DMS79 treated with DMSO at 0.1 percent for 48 hours (cell line): ENCODE data around the gene STXBP6.

Experiments
- DNase-seq: peaks from one replicate; lab custom pipeline; 2025; lab: John Stamatoyannopoulos, UW

The STXBP6 gene

DNA sequence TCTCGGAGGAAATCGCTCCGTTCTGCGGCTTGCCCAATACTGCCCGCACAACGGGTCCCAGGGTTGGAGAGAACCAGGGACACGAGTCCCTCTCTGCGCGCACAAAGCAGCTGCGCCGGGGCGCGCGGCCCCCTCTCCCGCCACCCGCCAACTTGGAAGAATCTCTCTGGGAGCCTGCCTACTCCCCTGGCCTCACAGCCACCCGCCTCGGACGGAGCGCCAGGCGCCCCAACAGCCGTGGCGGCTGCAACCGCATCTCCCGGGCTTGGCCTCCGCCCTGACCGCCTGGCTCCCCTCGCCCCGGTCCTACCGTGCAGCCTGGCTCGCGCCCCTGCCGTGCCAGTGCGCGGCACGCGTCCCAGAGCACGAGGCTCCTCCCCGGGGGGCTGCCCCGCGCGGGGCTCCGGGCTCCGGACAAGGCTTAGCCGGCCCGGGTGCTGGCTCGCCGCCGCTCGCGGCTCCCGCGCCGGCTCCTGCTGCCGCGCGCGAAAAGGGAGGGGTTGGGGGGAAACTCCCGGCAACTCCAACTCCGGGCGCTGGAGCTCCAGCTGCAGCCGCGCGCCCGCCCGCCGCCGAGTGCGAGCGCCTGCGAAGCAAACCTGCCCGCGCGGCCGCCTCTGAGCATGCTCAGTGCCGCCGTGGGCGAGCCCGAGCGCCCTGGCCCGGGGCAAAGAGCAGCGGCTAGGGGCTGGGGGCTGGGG, at the start of gene STXBP6:
TSS of gene STXBP6 (minus strand) at position 580 of the 701 bp plus-strand sequence. CDS start 75,329 bp downstream, outside the sequence.
- DNase-seq, result peak; percentile 87

GRCh38 chr14:25097120-25097519, 47.2 kb upstream of the STXBP6 start:
- DNase-seq, result no peak

- DNase-seq, result no peak
Measured at GRCh38 chr14:25095736-25096437, 45.9 kb upstream of the STXBP6 start.

DNA sequence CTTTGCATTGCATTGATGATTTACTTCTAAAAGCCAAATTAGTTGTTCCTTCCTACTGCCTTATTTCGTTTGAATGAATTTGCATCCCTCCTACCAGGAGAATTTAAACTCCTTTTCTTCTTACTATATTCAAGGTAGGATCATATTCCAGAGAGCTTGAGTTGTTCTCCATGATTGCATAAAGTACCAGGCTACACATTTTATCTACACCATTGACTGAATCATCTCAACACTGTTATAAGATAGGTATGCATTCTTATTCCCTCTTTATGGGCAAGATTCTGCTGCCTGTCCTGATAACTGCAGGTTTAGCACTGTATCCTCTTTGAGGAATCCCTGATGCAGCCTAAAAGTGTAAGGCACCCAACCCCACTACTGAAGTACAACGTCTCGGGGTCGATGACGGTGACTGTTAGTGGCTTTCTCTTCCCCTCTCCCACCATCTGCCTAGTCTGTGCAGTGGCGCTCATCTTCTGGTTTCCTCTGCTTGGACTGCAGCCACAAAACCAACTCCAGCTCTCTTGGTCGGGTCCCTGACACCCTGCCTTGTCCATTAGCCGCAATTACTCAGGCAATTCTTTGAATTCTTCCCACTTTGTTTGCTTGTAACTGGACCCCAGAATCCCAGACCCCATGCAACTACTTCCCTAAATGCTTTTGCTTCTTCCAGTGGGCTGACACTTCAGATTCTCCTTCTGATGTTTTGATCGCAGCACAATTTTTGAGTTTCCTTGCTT, 44.4 kb upstream of the STXBP6 start:
- no peak for DNase-seq

GRCh38 chr14:25092258-25092740, 42.4 kb upstream of the STXBP6 start:
- DNase-seq, result no peak

DNA sequence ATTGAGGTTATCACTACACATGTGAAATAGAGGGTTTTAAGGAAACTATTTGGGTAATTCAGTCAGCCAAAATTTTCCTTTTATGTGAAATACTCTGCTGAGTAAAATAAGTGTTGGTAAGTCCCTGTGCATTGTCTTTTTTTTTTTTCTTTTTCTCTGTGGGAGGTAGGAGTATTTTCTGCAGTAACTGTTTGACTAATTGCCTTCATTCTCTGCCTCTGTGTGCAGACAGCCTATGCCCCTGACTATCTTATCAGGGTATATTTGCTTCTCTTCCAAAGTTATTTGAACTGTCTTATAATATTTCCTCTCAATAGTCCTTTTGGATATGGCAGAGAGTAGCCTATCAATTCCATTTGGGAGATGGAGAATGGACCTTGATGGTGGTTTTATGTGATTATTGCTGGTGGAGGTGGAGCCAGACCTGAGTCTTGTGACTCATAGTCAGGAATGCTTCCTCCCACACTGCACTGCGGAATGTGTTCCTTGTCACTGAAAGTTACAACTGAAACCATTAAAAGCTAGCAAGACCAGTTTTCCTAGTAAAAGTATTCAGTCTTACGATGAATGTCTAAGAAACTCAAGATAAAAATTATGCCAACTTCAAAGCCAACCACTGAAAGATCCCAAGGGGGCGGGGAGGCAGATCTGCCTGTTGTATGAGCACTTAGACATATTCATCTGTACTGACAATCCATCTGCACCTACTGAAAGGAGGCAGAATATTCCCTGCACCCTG, 40.9 kb upstream of the STXBP6 start:
- DNase-seq, result no peak

DNA sequence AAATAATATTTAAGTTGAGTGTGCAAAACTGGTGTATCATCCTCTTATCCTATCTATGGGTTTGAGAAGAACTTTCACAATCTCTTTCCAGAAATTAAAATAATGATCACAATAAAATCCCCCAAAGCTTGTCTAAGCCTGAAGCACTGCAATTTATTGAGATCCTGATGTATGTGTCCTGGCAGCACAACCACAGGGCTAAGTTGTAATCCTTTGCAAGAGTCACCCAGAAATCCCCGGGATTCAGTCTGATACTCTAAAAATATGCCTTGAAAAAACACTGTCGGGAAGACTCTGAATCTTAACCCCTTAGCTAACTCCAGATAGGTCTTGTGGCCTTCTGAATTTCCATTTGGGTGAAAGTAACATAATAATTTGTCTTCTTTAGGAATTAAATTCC, 40.3 kb upstream of the STXBP6 start:
- no peak for DNase-seq

DNA sequence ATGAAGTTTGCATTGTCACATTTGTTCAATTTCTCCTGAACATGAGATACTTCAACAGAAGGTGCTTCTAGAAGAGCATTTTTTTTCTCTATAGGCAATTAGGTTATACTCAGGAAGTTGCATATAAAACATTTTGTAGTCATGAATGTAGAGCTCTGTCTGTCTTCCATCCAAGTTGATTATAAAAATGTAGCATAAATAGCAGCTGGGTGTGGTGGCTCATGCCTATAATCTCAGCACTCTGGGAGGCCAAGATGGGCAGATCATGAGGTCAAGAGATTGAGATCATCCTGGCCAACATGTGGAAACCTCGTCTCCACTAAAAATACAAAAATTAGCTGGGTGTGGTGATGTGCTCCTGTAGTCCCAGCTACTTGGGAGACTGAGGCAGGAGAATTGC, 39.5 kb upstream of the STXBP6 start:
- no peak for DNase-seq

- DNase-seq, result no peak
Measured at GRCh38 chr14:25086821-25087396, 37.0 kb upstream of the STXBP6 start.

- no peak for DNase-seq
Measured at GRCh38 chr14:25086081-25086480, 36.1 kb upstream of the STXBP6 start.

- no peak for DNase-seq
Measured at GRCh38 chr14:25080682-25081081, 30.7 kb upstream of the STXBP6 start.

DNA sequence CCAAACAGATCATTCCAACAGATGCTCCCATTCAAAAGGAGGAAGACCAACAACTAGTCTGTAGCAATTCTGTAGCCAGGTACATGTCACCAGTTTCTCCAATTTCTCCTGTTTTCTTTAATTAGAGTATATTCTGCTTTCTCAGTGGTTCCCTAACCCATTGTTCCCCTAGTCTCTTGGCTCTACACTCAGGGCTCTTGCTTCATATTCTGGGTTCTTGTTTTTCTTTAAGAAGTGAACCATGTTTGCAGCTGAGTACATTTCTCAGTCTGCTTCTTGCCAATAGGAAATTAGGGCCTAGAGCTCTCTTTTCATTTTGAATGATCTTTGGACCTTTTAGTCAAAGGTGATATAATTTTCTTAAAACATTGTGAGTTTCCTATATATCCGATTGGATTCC, 29.4 kb upstream of the STXBP6 start:
- DNase-seq, result no peak

DNA sequence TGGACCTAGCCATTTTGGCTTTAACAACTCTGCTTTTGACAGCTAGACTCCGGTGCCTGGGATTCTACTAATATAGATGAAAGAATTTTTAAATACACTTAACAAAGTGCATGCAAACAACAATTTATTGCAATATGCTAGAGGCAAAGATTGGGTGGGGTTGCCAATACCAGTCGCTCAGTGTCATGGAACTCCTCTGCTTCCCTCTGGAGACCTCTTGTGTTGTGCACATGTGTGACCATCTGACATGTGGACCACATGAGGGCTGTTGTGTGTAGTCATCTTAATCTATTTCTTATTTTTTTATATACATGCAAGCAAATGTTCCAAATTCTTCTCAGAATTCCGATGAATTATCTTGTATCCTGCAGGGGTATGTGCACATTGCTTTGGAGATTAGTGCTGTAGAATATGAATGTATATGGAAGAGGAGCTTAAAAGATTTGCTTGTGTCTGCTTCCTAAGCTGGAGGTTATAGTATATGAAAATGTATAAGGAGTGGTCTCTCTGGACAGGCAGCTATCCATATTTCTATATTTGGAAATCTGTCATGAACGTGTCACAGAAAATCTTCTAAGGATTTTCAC, 24.2 kb upstream of the STXBP6 start:
- DNase-seq, result no peak

DNA sequence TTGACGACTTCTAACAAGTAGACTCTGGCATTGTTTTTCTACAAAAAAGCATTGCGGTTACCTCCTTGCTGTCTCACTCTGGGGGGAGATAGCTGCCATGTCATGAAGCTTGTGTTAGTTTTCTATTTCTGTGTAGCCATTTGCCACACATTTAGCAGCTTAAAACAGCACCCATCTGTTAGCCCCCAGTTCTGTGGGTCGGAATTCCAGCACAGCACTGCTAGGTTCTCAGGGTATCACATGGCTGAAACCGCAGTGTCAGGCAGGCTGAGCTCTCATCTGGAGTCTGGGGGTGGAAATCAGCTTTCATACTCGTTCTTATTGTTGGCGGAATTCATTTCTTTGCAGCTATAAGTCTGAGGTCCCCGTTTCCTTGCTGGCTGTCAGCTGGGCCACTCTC, 19.9 kb upstream of the STXBP6 start:
- no peak for DNase-seq

GRCh38 chr14:25067600-25067999, 17.7 kb upstream of the STXBP6 start:
- DNase-seq, result no peak

- DNase-seq, result no peak
Measured at GRCh38 chr14:25062022-25062321, 12.0 kb upstream of the STXBP6 start.

DNA sequence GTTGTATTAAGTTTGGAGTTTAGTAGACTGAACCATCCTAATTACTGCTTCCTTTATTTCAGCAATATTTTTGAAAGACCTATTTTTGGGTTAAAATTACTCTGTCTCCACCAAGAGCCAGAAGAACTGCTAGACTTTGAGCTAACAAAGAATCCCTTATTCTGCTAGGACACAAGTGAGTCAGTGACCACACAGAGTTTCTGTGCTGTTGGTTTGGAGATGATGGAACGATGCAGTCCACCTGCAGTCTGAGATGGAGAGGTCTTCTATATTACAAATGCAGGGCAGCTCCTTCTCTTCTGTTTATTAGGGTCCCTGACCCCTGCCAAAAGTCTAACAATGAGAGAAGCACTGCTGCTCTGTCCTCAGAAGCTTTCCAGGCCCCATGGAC, 6.7 kb upstream of the STXBP6 start:
- DNase-seq, result no peak

GRCh38 chr14:25055992-25056687, 6.2 kb upstream of the STXBP6 start:
- DNase-seq, result no peak

- DNase-seq, result no peak
Measured at GRCh38 chr14:25055005-25055404, 5.1 kb upstream of the STXBP6 start.

- DNase-seq, result no peak
Measured at GRCh38 chr14:25053585-25053984, 3.6 kb upstream of the STXBP6 start.

- no peak for DNase-seq
Measured at GRCh38 chr14:25052921-25053320, 3.0 kb upstream of the STXBP6 start.
